SK-N-SH (cell line): ENCODE data around the gene PLAU. TPM values are rescaled to one million over a fixed set of nuclear protein-coding genes. Genes with fewer than 3 reads are reported as not detected.

Experiments used
- CTCF ChIA-PET: fragments of 300-600, 350-600 bp; formaldehyde crosslinking; extraction: SDS; loops from one replicate; lab custom pipeline; 2021; lab: Yijun Ruan, JAX
- POLR2A ChIA-PET: fragments of 350-600 bp; sonication (Branson Sonifier 250); formaldehyde crosslinking; extraction: SDS; loops from one replicate; lab custom pipeline; 2020; ENCODE audit warnings: antibody characterized with exemption, inconsistent platforms; lab: Yijun Ruan, JAX
- DNase-seq: peaks from one replicate; pipeline ENCODE4 v3.0.0; 2012
- H2AFZ ChIP-seq: fragments of 200-600 bp; sonication (generic); 2 replicates; pipeline ENCODE4 v1.8.1; 2016; ENCODE audit warnings: antibody characterized with exemption, mild to moderate bottlenecking, low read depth
- H3F3A ChIP-seq: fragments of 200-600 bp; sonication (generic); replicated peaks from 2 replicates; pipeline ENCODE3; 2016; ENCODE audit warnings: antibody characterized with exemption, mild to moderate bottlenecking; ENCODE audit not compliant: insufficient read depth
- H3K27ac ChIP-seq, 2 experiments: fragments of 200-500 bp in 1 of 2; fragments of 200-600 bp in 1 of 2; sonication (Bioruptor generic) in 1 of 2; sonication (generic), shearing (Covaris generic) in 1 of 2; 2 replicates each; pipeline versions ENCODE4 v1.5.1 to v1.6.1; 2014 to 2016; ENCODE audit warnings: low read depth in 2 of 2, inconsistent platforms in 1 of 2, low read length in 1 of 2, mild to moderate bottlenecking in 1 of 2, mixed read lengths in 1 of 2
- H3K27me3 ChIP-seq: fragments of 200-600 bp; sonication (generic), shearing (Covaris generic); 2 replicates; pipeline ENCODE4 v1.6.1; 2016; ENCODE audit warnings: mixed run types; ENCODE audit not compliant: insufficient read depth
- H3K36me3 ChIP-seq, 2 experiments: fragments of 200-500 bp in 1 of 2; fragments of 200-600 bp in 1 of 2; sonication (Bioruptor generic) in 1 of 2; sonication (generic) in 1 of 2; replicated peaks in 1 of 2; 2 replicates each; pipeline versions ENCODE3 to v1.5.1; 2014 to 2016; ENCODE audit warnings: low read length in 1 of 2, mild to moderate bottlenecking in 1 of 2; ENCODE audit not compliant: insufficient read depth in 2 of 2, control insufficient read depth in 1 of 2
- H3K4me1 ChIP-seq, 2 experiments: fragments of 200-500 bp in 1 of 2; fragments of 200-600 bp in 1 of 2; sonication (Bioruptor generic) in 1 of 2; sonication (generic), shearing (Covaris generic) in 1 of 2; 2 replicates each; pipeline versions ENCODE4 v1.5.1 to v1.6.1; 2014 to 2016; ENCODE audit warnings: low read depth in 1 of 2, low read length in 1 of 2, mixed run types in 1 of 2; ENCODE audit not compliant: insufficient read depth in 2 of 2, control insufficient read depth in 1 of 2
- H3K4me2 ChIP-seq: fragments of 200-600 bp; sonication (generic), shearing (Covaris generic); 2 replicates; pipeline ENCODE4 v1.6.1; 2017; ENCODE audit warnings: mixed run types
- H3K4me3 ChIP-seq, 2 experiments: fragments of 200-500 bp in 1 of 2; fragments of 200-600 bp in 1 of 2; sonication (Bioruptor generic) in 1 of 2; sonication (generic), shearing (Covaris generic) in 1 of 2; 2 replicates each; pipeline versions ENCODE4 v1.5.1 to v1.8.1; 2014 to 2016; ENCODE audit warnings: low read depth in 2 of 2, inconsistent platforms in 1 of 2, low read length in 1 of 2, mild to moderate bottlenecking in 1 of 2, mixed read lengths in 1 of 2, moderate library complexity in 1 of 2
- H3K79me2 ChIP-seq: fragments of 200-600 bp; sonication (generic); 2 replicates; pipeline ENCODE4 v1.8.1; 2017; ENCODE audit warnings: mild to moderate bottlenecking; ENCODE audit not compliant: insufficient read depth
- H3K9ac ChIP-seq: fragments of 200-600 bp; sonication (generic); 2 replicates; pipeline ENCODE4 v1.6.1; 2017; ENCODE audit warnings: mixed run types
- H3K9me2 ChIP-seq: fragments of 200-600 bp; sonication (generic); 2 replicates; pipeline ENCODE4 v1.6.1; 2017; ENCODE audit warnings: mixed run types
- H3K9me3 ChIP-seq: fragments of 200-600 bp; sonication (generic); 2 replicates; pipeline ENCODE4 v1.6.1; 2017; ENCODE audit warnings: mixed run types, mild to moderate bottlenecking, moderate library complexity
- H4K20me1 ChIP-seq: fragments of 200-600 bp; sonication (generic); 2 replicates; pipeline ENCODE4 v1.6.1; 2017; ENCODE audit warnings: mild to moderate bottlenecking, mixed run types; ENCODE audit not compliant: insufficient read depth
- ELF1 ChIP-seq: IDR thresholded peaks from 2 replicates; pipeline ENCODE4 v1.4.0; 2012
- EZH2phosphoT487 ChIP-seq: fragments of 200-600 bp; sonication (generic); IDR thresholded peaks from 2 replicates; pipeline ENCODE4 v1.6.1; 2017; ENCODE audit warnings: low read depth, mixed run types, mild to moderate bottlenecking, antibody characterized with exemption, moderate library complexity, borderline replicate concordance
- FOSL2 ChIP-seq: IDR thresholded peaks from 2 replicates; pipeline ENCODE4 v1.4.0; 2012; ENCODE audit warnings: low read depth, mild to moderate bottlenecking, moderate library complexity, borderline replicate concordance
- FOXJ3 ChIP-seq: sonication (generic); formaldehyde crosslinking; IDR thresholded peaks from 2 replicates; pipeline ENCODE4 v1.5.1; 2020; ENCODE audit warnings: mild to moderate bottlenecking, missing genetic modification reagents
- FOXM1 ChIP-seq: IDR thresholded peaks from 2 replicates; pipeline ENCODE4 v1.4.0; 2012; ENCODE audit warnings: low read depth, mild to moderate bottlenecking
- GABPA ChIP-seq: IDR thresholded peaks from 2 replicates; pipeline ENCODE4 v1.4.0; 2012; ENCODE audit warnings: low read depth, mild to moderate bottlenecking
- GATA2 ChIP-seq: sonication (generic); formaldehyde crosslinking; IDR thresholded peaks from 2 replicates; pipeline ENCODE4 v1.5.0; 2020; ENCODE audit warnings: mild to moderate bottlenecking, missing genetic modification reagents
- IRF3 ChIP-seq: fragments of 150-350 bp; IDR thresholded peaks from 2 replicates; pipeline ENCODE4 v1.6.1; 2016; ENCODE audit warnings: mild to moderate bottlenecking, low read depth, low read length
- MAX ChIP-seq: IDR thresholded peaks from 2 replicates; pipeline ENCODE4 v1.4.0; 2012; ENCODE audit warnings: low read depth
- MEF2A ChIP-seq: IDR thresholded peaks from 2 replicates; pipeline ENCODE4 v1.4.0; 2012; ENCODE audit warnings: low read depth, borderline replicate concordance
- MXI1 ChIP-seq: IDR thresholded peaks from 2 replicates; pipeline ENCODE4 v1.6.1; 2012; ENCODE audit warnings: mild to moderate bottlenecking, low read depth, low read length, improper control_type of control experiment
- NFIC ChIP-seq: IDR thresholded peaks from 2 replicates; pipeline ENCODE4 v1.4.0; 2012; ENCODE audit warnings: borderline replicate concordance
- PBX3 ChIP-seq: IDR thresholded peaks from 2 replicates; pipeline ENCODE4; 2012
- SIN3A ChIP-seq: IDR thresholded peaks from 2 replicates; pipeline ENCODE4 v1.6.1; 2012; ENCODE audit warnings: low read depth, mild to moderate bottlenecking, low read length, moderate library complexity, borderline replicate concordance
- SMC3 ChIP-seq: IDR thresholded peaks from 2 replicates; pipeline ENCODE4 v1.6.1; 2012; ENCODE audit warnings: low read depth, low read length, improper control_type of control experiment
- TAF1 ChIP-seq: IDR thresholded peaks from 2 replicates; pipeline ENCODE4 v1.6.1; 2012; ENCODE audit warnings: low read depth, mild to moderate bottlenecking, low read length, moderate library complexity, borderline replicate concordance
- TCF12 ChIP-seq: IDR thresholded peaks from 2 replicates; pipeline ENCODE4 v1.4.0; 2012
- TEAD4 ChIP-seq: IDR thresholded peaks from 2 replicates; pipeline ENCODE4 v1.4.0; 2012; ENCODE audit warnings: mild to moderate bottlenecking, borderline replicate concordance; ENCODE audit not compliant: insufficient read depth
- USF1 ChIP-seq: IDR thresholded peaks from 2 replicates; pipeline ENCODE4 v1.4.0; 2012; ENCODE audit warnings: low read depth, borderline replicate concordance
- YY1 ChIP-seq: IDR thresholded peaks from 2 replicates; pipeline ENCODE4 v1.4.0; 2012; ENCODE audit warnings: low read depth, mild to moderate bottlenecking
- ZBTB33 ChIP-seq: IDR thresholded peaks from 2 replicates; pipeline ENCODE4 v1.4.0; 2012; ENCODE audit warnings: low read depth, borderline replicate concordance
- WGBS: methylation state at CpG from one replicate; pipeline ENCODE4 v1.1.6; 2017; ENCODE audit warnings: low lambda C conversion rate; 5-methylcytosine and 5-hydroxymethylcytosine counted together
- polyA plus RNA-seq, 3 experiments: library from polyadenylated mRNA; depleted of rRNA; stranded (reverse); fragments of >200 nt; gene quantifications; 2 replicates each; pipeline ENCODE4 v1.2.3, GENCODE V29; 2012

PLAU gene
- polyA plus RNA-seq, 1 of the 3 experiments (the other 2 are of a cell fraction): 200 TPM

GRCh38 chr10:73898730-73899410 lies 12.1 kb upstream of the PLAU start:
- DNase-seq: no peak
- WGBS: 63% methylated on average over 2 of the region's 2 CpGs
- ChIA-PET CTCF (interaction anchor here (1.0 to 26.9 kb wide), 5 partner anchors 11 to 50 kb away, joined by 3 to 472 read pairs (median 5); no protein-coding TSS in a partner anchor), POLR2A (no interaction called here)
- H3K4me3 ChIP-seq: no peak overlapping the region
- no peak for TF ChIP-seq GATA2 (CRISPR knock-in tag)
- no peak for TF ChIP-seq YY1
- TF ChIP-seq FOSL2: no peak
- TF ChIP-seq TEAD4: no peak
- H3K9me2 ChIP-seq: no peaks in the 10 kb centered on the region
- no peak overlapping the region for H2AFZ ChIP-seq
- H3K79me2 ChIP-seq: no peaks in the 10 kb centered on the region
- H3F3A ChIP-seq: peaks cover 32% of the 10 kb centered on the region
- no peaks in the 10 kb centered on the region for H3K27me3 ChIP-seq
- H3K36me3 ChIP-seq: no peaks in the 10 kb centered on the region
- peaks cover 0 to 8% of the 10 kb centered on the region in 2 experiments; a peak in 1 of 4 replicates for H3K4me1 ChIP-seq
- H4K20me1 ChIP-seq: no peaks in the 10 kb centered on the region
- H3K9ac ChIP-seq: no peak overlapping the region
- no peaks in the 10 kb centered on the region for H3K9me3 ChIP-seq
- H3K27ac ChIP-seq: peak overlapping the region in 1 of 2 experiments; percentile 41; a peak in 2 of 4 replicates
- H3K4me2 ChIP-seq: peak overlapping the region; percentile 12; the same call in 1 of the 2 replicates

GRCh38 chr10:73899423-73899822 lies 11.5 kb upstream of the PLAU start:
- Histone ChIP-seq H3K4me1 (peaks cover 0 to 8% of the 10 kb centered on the region in 2 experiments; a peak in 1 of 4 replicates), H2AFZ (no peak overlapping the region), H3K9me3 (no peaks in the 10 kb centered on the region), H3K4me3 (no peak overlapping the region), H3K27me3 (no peaks in the 10 kb centered on the region), H3K4me2 (peak overlapping the region; percentile 12; the same call in 1 of the 2 replicates), H3F3A (peaks cover 26% of the 10 kb centered on the region), H3K27ac (peak overlapping the region in 1 of 2 experiments; percentile 41; a peak in 2 of 4 replicates), H3K9ac (no peak overlapping the region), H3K79me2 (no peaks in the 10 kb centered on the region), H3K9me2 (no peaks in the 10 kb centered on the region), H3K36me3 (no peaks in the 10 kb centered on the region), H4K20me1 (no peaks in the 10 kb centered on the region)
- DNase-seq: no peak
- WGBS: 29% methylated on average over 4 of the region's 4 CpGs
- ChIA-PET POLR2A (no interaction called here), CTCF (interaction anchor here (1.0 to 26.9 kb wide), 5 partner anchors 12 to 51 kb away, joined by 3 to 472 read pairs (median 5); no protein-coding TSS in a partner anchor)
- TF ChIP-seq GABPA (no peak), USF1 (no peak), ZBTB33 (0 out of 2 replicates have a peak, but pooled peaks have one; percentile 18), MXI1 (no peak), ELF1 (no peak), EZH2phosphoT487 (no peak), FOSL2 (peak; percentile 96), FOXJ3 (CRISPR knock-in tag) (no peak), PBX3 (peak; percentile 75), FOXM1 (no peak), MAX (peak; percentile 76), NFIC (peak; percentile 89), MEF2A (no peak), IRF3 (no peak), TCF12 (peak; percentile 97), TAF1 (no peak; the same call in 1 of the 2 replicates), SMC3 (no peak), GATA2 (CRISPR knock-in tag) (no peak), SIN3A (no peak)
